GM18951 (cell line): ENCODE data around the gene SHROOM3.
"Not testable (repeated sequence)": the region's sequence is repeated elsewhere in the genome, so short reads cannot be mapped to it uniquely, and the experiment has no call there.

ENCODE experiments used
- POLR2A ChIP-seq: IDR thresholded peaks from 4 replicates; pipeline ENCODE4 v1.6.1; 2011; ENCODE audit warnings: mild to moderate bottlenecking; ENCODE audit not compliant: insufficient read length, insufficient read depth; ENCODE audit errors: extremely low read depth
- in situ Hi-C: fragments of 300-500 bp; cut with MboI; formaldehyde crosslinking; loops from one replicate; pipeline ENCODE4 v1.12.0; 2022; ENCODE audit warnings: low sequenced_read_pairs, mixed read lengths, inconsistent platforms; ENCODE audit not compliant: unreplicated experiment

The SHROOM3 gene

DNA sequence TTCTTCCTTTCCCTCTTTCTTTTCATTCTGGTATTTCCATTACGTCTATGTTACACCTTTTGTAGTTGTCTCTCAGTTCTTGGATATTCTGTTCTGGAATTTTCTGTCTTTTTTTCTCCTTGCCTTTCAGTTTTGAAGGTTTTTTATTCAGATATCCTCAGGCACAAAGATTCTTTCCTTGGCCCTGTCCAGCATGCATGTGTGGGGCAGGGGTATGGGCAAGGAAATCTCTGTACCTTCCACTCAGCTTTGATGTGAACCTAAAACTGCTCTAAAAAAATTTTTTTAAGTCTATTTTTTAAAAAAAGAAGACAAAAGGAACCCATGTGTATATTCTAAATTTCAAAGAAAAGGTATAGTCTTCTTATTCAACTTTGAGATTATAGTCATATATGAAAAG, 282.4 kb downstream of the SHROOM3 start:
- TF ChIP-seq POLR2A: no peak
- in situ Hi-C loops: no loop called here

DNA sequence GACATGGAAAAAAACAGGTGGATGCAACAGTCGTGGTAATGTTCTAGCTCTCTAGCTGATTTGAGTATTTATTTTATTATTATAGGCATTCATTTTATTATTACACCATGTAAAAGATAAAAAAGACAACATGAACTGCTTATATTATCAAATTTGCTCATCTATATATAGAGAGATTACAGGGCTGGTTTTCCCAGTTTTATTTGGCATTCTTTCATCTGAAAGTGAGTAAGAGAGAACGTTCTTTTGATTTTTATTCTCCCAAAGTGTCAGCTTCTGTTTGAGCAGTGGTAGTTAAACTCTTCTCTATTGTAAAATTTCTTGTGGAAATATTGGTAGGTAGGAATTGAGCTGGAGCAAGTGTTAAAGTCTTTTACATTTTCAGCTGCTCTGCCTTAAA, 283.0 kb downstream of the SHROOM3 start:
- in situ Hi-C loops: no loop called here
- TF ChIP-seq POLR2A: no peak

DNA sequence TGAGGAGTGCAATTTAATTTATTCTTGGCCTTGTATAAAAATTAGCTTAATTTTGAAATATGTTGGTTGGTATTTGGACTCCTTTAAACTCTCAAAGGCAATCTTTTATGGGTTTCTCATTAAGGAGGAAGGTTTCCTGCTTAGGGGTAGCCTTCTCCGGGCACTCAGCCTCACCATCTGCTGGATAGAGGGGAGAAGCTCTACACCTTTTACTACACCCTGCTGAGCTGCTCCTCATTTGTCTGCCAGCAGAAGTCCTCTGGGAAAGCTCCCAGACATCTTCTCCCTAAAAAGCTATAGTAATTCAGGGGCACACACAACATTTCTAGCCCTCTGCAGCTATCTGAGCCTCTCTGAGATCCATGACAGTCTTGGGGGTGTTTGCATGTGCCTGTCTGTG, 283.8 kb downstream of the SHROOM3 start:
- in situ Hi-C loops: no loop called here
- no peak for TF ChIP-seq POLR2A

DNA sequence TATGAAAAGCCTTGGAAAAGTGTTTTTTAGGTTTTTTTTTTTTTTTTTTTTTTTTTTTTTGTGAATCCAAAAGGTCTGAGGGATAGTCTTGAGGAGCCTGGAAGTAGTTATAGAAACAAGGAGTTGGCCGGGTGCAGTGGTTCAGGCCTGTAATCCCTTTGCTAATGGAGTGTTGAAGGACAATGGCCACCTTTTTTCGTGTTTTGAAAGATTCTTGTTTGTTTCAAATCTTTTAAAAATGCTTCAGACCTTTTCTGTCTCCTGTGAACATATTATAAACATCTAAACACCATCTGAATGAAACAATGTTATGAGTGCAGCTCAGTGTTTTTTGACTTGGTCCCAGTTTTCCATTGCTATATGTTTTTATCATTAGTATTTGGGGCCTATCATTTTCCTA, 285.1 kb downstream of the SHROOM3 start:
- in situ Hi-C loops: no loop called here

DNA sequence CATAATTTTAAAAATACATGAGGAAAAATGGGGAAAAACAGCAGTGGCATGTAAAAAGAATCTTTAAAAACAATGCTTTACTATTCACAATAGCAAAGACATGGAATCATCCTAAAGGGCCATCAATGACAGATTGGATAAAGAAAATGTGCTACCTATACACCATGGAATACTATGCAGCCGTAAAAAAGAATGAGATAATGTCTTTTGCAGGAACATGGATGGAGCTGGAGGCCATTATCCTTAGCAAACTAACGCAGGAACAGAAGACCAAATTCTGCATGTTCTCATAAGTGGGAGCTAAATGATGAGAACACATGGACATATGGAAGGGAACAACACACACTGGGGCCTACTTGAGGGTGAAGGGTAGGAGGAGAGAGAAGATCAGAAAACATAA, 287.1 kb downstream of the SHROOM3 start:
- in situ Hi-C loops: not testable (repeated sequence)

More for the DNA sequence above, 285.1 kb downstream of the SHROOM3 start:
- TF ChIP-seq POLR2A: no peak

DNA sequence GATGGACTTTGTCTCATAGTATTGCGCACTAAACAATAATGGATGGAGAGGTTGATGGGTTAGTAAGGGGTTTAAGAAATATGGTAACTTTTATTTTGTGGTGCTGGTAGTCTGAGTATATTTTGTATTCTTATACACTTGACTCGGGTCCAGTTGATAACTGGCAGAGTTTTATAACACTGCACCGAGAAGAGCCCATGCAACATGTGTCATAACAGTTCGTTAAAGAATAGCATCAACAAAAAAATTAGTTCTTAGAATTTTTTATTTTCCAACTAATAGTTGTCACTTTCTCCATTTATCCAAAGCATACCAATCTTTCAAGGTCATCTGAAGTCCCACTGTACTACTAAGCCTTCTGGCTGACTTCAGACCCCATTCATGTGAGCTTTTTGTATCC, 287.8 kb downstream of the SHROOM3 start:
- no peak for TF ChIP-seq POLR2A
- in situ Hi-C loops: no loop called here

DNA sequence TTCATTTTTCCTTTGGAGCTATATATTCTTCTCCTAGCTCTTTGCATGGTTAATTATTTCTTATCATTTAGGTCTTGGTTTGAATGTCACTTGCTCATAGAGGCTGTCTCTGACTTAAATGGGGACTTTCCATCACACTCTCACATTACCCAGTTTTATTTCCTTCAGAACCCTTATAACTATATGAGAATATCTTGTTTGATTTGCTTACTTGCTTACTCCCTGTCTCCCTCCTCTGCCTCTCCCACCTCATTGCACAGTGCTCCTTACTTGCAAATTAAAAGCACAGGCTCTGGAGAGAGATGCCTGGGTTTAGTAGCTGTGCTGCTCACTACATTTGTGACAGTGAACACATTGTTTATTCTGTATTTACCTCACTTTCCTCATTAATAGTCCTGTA, 288.3 kb downstream of the SHROOM3 start:
- TF ChIP-seq POLR2A: no peak
- in situ Hi-C loops: no loop called here

DNA sequence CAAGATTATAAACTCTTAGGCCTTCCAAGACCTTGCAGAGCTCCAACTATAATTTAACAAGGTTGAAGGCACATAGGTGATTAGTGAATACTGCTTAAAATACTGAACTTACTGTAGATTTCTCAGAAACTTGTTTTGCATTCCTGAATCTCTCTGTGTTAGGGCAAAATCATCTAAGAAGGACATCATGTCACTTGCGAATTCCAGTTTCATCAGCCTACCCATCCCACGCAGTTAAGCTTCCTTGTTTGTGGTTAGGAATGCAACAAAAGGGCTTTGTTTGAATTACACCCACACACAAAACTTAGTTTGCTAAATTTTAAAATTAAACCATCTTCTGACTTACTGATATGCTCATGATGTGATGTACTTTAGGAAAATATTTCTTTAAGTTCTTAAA, 288.9 kb downstream of the SHROOM3 start:
- in situ Hi-C loops: no loop called here

DNA sequence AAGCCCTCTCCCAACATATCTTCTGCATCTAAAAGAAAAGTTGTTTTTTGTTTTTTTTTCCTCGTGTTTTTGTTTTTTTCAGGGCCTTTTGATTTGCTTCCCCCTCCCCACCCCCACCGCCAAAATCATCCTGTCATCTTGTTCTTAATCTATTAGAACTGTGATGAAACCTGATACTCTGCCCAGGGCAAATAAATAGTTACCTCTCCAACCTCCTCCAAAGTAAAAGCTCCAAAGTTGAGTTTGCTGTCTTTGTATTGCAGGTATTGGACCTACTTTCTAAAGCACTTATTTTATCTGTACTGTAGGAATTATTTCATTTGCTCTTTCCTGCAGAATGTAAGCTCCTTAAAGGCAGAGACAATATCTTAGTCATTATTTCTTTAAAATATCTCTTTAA, 290.0 kb downstream of the SHROOM3 start:
- in situ Hi-C loops: no loop called here
- TF ChIP-seq POLR2A: no peak

More for the DNA sequence above, 288.9 kb downstream of the SHROOM3 start:
- TF ChIP-seq POLR2A: no peak

DNA sequence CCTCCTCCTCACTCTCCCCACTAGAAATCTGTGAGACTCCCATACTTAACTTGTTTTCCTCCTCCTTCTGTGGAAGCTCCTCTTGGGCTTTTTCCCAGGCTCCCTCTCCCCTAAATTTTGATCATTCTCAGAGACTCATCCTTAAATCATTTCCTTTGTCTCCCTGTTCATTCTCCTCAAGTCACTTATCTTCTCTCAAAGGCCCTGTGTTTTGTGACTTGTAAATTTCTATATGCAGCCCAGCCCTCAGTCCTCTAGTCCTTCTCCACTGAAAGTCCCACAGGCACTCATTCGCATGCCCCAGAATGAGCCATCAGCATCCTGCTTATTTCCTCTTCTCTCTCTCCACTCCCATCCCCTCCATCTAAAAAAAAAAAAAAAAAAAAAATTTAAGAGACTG, 291.1 kb downstream of the SHROOM3 start:
- TF ChIP-seq POLR2A: no peak
- in situ Hi-C loops: no loop called here

DNA sequence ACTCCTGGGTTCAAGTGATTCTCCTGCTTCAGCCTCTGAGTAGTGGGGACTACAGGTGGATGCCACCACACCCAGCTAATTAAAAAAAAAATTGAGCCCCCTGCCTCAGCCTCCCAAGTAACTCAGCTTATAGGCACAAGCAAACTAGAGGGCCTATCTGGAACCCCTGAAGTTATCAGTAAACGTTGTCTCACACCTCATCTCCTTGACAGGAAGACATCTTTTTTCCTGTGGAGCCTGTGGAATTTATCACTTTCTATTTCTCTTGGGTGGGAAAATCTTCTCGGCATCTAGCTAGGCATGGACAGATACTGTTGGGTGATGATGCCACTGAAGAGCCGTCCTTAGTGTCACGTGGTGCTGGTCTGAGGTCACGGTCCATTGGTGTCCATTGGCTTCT, 291.6 kb downstream of the SHROOM3 start:
- no peak for TF ChIP-seq POLR2A
- in situ Hi-C loops: no loop called here

DNA sequence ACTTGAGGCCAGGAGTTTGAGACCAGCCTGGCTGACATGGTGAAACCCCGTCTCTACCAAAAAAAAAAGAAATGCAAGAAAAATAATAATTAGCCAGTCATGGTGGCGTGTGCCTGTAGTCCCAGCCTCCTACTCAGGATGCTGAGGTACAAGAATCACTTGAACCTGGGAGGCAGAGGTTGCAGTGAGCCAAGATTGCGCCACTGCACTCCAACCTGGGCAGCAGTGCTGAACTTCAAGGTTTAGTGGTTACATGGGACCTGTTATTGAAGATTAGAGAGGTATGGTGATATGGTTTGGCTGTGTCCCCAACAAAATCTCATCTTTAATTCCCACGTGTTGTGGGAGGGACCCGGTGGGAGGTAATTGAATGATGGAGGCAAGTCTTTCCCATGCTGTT, 292.9 kb downstream of the SHROOM3 start:
- in situ Hi-C loops: not testable (repeated sequence)

DNA sequence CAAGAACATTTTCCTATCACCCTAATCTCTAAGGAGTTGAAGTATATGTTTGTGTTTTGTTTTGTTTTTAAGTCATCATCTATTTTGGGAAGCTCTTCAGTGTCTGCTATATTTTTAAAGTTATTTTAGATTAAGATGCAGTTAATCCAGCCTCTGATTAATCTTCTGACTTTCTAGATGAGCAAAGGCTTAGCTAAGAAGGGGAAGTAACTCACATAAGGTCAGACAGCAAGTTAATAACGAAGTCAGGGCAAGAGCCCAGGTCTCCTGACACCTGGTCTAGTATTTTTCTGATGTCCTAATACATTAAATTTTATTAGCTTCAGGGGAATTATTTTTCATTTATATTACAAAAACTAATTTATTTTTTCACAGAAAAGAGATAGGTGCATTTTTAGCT, 294.4 kb downstream of the SHROOM3 start:
- in situ Hi-C loops: no loop called here

DNA sequence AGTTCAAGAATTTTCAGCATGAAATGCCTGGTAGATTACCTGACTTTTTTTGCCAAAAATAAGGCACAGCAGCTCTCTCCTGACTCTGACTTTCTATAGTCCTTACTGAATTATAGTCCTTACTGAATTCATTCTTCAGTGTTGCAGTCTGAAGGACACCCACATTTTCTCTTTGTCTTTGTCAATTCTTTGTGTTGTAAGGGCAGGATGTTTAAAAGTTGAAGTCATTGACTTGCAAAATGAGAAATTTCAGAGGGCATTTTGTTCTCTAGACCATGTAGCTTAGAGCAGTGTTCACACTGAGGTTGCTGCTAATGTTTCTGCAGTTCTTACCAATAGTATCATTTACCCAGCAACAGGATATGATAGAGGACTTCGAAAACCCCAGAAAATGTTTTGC, 295.0 kb downstream of the SHROOM3 start:
- in situ Hi-C loops: no loop called here
- TF ChIP-seq POLR2A: no peak

More for the DNA sequence above, 294.4 kb downstream of the SHROOM3 start:
- no peak for TF ChIP-seq POLR2A

DNA sequence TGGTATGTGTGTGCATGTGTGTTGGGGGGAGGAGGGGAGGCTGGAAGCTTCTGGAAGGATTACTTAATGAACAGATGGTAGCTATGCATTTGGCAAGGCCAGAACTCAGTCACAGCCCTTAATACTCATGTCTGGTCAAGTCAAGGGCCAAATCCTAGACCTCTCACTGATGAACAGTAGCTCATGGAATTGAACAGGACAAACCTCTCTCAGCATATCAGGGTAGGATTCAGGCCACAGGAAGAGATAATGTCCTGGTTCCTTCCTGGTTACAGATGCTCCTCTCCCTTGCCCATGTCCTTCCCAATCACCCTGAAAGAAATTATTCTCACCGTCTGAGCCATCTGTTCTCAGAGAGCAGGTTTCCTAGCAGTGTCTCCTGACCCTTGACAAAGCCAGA, 297.2 kb downstream of the SHROOM3 start:
- in situ Hi-C loops: no loop called here
- TF ChIP-seq POLR2A: no peak

DNA sequence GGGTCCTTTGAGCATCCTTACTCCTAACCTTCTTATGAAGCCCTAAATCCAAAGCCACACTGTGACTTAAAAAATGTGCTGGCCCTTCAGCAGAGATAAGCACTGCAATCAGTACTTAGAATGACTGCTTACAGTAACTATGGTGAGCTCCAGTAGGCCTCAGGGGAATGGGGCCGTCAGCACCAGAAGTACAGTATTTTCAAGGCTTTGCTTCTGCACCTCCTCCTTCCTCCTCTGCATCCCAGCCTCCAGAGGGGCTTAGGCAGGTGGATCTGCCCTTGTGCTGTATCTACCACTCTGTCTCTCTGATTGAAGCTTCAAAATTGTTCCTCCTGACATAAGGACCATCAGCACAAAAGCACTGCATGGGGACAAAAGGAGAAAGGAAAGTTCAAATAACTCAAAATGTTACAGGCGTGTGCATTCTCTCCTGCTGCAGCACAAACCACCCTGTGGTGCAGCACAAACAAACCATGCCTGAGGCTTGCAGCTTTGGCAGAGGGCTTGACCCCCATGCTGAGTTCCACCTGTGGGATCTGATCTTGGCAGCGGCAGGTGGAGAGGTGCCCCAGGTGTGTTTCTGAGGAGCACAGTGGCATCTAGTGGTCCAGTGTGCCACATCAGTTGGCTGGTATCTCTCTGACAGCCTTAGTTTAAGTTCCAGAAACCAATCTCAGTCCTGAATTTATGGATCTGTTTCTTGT, 298.2 kb downstream of the SHROOM3 start:
- TF ChIP-seq POLR2A: no peak
- in situ Hi-C loops: no loop called here
